GM12872 (cell line): ENCODE measurements around the gene CNTN4.

Experiments
- CTCF ChIP-seq: IDR thresholded peaks from 3 replicates; pipeline ENCODE4 v1.5.1; 2011; ENCODE audit warnings: low read depth, mild to moderate bottlenecking, low read length, moderate library complexity; ENCODE audit not compliant: insufficient read depth

CNTN4 gene

GRCh38 chr3:2851361-2851760 is 752.7 kb downstream of the CNTN4 start:
- no peak for TF ChIP-seq CTCF

GRCh38 chr3:2851835-2852234 is 753.2 kb downstream of the CNTN4 start:
- no peak for TF ChIP-seq CTCF

GRCh38 chr3:2853651-2854050 is 755.0 kb downstream of the CNTN4 start:
- no peak for TF ChIP-seq CTCF

- TF ChIP-seq CTCF: no peak
Measured at GRCh38 chr3:2856138-2857133, 757.8 kb downstream of the CNTN4 start.

GRCh38 chr3:2860626-2861025 is 762.0 kb downstream of the CNTN4 start:
- no peak for TF ChIP-seq CTCF

- TF ChIP-seq CTCF: no peak
Measured at GRCh38 chr3:2861120-2861519, 762.5 kb downstream of the CNTN4 start.

GRCh38 chr3:2861920-2862319 is 763.3 kb downstream of the CNTN4 start:
- TF ChIP-seq CTCF: no peak
